Measurements from ENCODE around the gene ING3. TPM values are rescaled to one million over a fixed set of nuclear protein-coding genes. Genes with fewer than 3 reads are reported as not detected.

ING3 gene
- total and polyA plus RNA-seq, 9 of the 15 experiments (the other 6 are each of a cell fraction or from before 2014, with no cell fraction given), result 22.8 to 233 (median 50.4) TPM

- TF ChIP-seq HNRNPL (IDR thresholded peaks at IDR 0.05; ENCODE audit: low read depth, low read length) (no peak), CC2D1A (IDR thresholded peaks at IDR 0.05) (no peak), FOXP4 (CRISPR knock-in tag; IDR thresholded peaks at IDR 0.05; ENCODE audit: borderline replicate concordance) (no peak), NCOA4 (IDR thresholded peaks at IDR 0.05; ENCODE audit: partially characterized antibody) (no peak), MCM7 (IDR thresholded peaks at IDR 0.05) (no peak)
- TF ChIP-seq, protein P1, sequence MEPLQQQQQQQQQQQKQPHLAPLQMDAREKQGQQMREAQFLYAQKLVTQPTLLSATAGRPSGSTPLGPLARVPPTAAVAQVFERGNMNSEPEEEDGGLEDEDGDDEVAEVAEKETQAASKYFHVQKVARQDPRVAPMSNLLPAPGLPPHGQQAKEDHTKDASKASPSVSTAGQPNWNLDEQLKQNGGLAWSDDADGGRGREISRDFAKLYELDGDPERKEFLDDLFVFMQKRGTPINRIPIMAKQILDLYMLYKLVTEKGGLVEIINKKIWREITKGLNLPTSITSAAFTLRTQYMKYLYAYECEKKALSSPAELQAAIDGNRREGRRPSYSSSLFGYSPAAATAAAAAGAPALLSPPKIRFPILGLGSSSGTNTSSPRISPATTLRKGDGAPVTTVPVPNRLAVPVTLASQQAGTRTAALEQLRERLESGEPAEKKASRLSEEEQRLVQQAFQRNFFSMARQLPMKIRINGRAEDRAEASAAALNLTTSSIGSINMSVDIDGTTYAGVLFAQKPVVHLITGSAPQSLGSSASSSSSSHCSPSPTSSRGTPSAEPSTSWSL (CRISPR knock-in tag; IDR thresholded peaks at IDR 0.05; ENCODE audit: borderline replicate concordance), result no peak
Measured at GRCh38 chr7:120960714-120961113, 10.1 kb downstream of the ING3 start (continued).

GRCh38 chr7:120961638-120962173, 11.1 kb downstream of the ING3 start:
- in situ Hi-C loops (cut with MboI), result no loop called here
- FAIRE-seq, result no peak

More at GRCh38 chr7:120961638-120962173, 11.1 kb downstream of the ING3 start:
- no peak overlapping the region for H3K9ac ChIP-seq (ENCODE audit: insufficient read depth in 1 of 2, low read depth in 2 of 2, low read length in 2 of 2)
- H4K20me1 ChIP-seq (replicated peaks; ENCODE audit: control insufficient read depth, insufficient read depth, low read length), result no peaks in the 10 kb centered on the region
- H3K9me3 ChIP-seq (replicated peaks; ENCODE audit: control insufficient read depth, insufficient read depth, low read depth, low read length), result no peaks in the 10 kb centered on the region
- H2AFZ ChIP-seq (ENCODE audit: low read depth, low read length), result no peak overlapping the region
- H3K27ac ChIP-seq (ENCODE audit: extremely low read depth, low read depth, low read length), result no peak overlapping the region
- WGBS (ENCODE audit: insufficient coverage, low coverage, missing lambda C conversion rate), result 81% methylated on average over 1 of the region's 1 CpG
- H3K79me2 ChIP-seq (ENCODE audit: control insufficient read depth, insufficient read depth, low read length), result peaks cover 10% of the 10 kb centered on the region
- H3K36me3 ChIP-seq (ENCODE audit: control insufficient read depth, insufficient read depth, low read length), result peaks cover 37% of the 10 kb centered on the region
- intact Hi-C loops (cut with micrococcal nuclease), result no loop called here
- no peak overlapping the region for H3K4me2 ChIP-seq (ENCODE audit: insufficient read depth, low read length)
- no peaks in the 10 kb centered on the region for H3K27me3 ChIP-seq (ENCODE audit: control insufficient read depth in 2 of 2, insufficient read depth in 2 of 2, low read length in 2 of 2)
- DNase-seq (ENCODE audit: extremely low read depth in 1 of 4, low spot score in 3 of 4) (no peak), ATAC-seq (no peak)
- H3K9me1 ChIP-seq (ENCODE audit: control insufficient read depth, insufficient read depth, low read length), result no peaks in the 10 kb centered on the region
- no peak overlapping the region for H3K4me3 ChIP-seq
- ChIA-PET POLR2A (interaction anchor here (4.9 kb wide), 1 partner anchor 10 kb away, joined by 23 read pairs; the partner anchor contains the start of gene ING3), CTCF (ENCODE audit: low intra/inter-chr PET ratio) (no interaction called here)
- TF ChIP-seq FOS (IDR thresholded peaks at IDR 0.05; ENCODE audit: extremely low read depth, insufficient read length) (no peak), ZNF274 (IDR thresholded peaks at IDR 0.05; ENCODE audit: borderline replicate concordance, low read depth, low read length) (0 out of 2 replicates have a peak, but pooled peaks have one; percentile 19)
- BruUV-seq (replicated peaks), result no TSS peak
- no peaks in the 10 kb centered on the region for H3K4me1 ChIP-seq (replicated peaks in 1 of 2; ENCODE audit: control insufficient read depth in 2 of 2, insufficient read depth in 2 of 2, low read length in 2 of 2)
